HG02981 (cell line): ENCODE data around the gene ACSF3.
"Not testable (repeated sequence)": the region's sequence is repeated elsewhere in the genome, so short reads cannot be mapped to it uniquely, and the experiment has no call there.

Experiments used
- ATAC-seq: cut with Tn5 transposase; IDR thresholded peaks from one replicate; pipeline ENCODE4 v1.9.1; 2021; ENCODE audit warnings: mild to moderate bottlenecking, moderate library complexity; ENCODE audit not compliant: unreplicated experiment

The ACSF3 gene

DNA sequence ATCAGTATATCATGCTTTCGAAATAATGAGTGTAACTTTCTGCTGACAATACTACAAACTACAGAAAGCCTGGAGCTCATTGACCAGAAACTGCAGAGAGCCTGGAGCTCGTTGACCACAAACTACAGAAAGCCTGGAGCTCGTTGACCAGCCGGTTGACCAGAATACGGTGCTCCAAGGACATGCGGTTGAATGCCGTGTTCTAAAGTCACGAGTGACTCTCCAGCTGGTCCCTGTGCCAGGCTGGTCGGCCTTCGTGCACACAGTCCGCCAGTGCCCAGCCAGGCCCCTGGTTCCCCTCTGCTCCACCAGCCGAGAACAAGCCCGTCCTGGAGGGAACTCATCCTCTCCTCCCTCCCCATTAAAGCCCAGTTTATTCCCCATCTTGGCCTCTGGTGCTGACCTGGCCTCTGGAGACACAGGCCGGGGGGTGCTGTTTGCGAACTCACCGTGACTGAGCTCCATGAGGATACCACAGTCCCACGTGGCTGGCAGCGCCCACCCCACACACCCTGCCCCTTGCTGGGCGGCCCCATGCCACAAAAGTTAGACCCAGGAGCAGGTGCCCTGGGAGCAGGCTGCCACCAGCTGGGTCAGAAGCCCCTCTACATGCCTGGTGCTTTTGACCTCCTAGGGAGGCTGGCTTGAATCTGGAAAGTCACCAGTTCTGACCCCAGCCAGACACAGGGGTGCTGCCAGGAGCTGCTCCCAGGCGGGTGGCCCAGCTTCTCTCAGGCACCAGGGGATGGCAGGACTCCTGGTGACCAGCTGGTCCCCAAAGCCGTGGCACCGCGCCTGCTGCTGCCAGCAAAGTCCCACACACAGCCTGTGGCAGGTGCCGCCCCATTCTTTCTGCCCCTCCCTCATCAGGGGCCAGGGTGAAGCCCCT lies 62.4 kb downstream of the ACSF3 start:
- no peak for ATAC-seq

DNA sequence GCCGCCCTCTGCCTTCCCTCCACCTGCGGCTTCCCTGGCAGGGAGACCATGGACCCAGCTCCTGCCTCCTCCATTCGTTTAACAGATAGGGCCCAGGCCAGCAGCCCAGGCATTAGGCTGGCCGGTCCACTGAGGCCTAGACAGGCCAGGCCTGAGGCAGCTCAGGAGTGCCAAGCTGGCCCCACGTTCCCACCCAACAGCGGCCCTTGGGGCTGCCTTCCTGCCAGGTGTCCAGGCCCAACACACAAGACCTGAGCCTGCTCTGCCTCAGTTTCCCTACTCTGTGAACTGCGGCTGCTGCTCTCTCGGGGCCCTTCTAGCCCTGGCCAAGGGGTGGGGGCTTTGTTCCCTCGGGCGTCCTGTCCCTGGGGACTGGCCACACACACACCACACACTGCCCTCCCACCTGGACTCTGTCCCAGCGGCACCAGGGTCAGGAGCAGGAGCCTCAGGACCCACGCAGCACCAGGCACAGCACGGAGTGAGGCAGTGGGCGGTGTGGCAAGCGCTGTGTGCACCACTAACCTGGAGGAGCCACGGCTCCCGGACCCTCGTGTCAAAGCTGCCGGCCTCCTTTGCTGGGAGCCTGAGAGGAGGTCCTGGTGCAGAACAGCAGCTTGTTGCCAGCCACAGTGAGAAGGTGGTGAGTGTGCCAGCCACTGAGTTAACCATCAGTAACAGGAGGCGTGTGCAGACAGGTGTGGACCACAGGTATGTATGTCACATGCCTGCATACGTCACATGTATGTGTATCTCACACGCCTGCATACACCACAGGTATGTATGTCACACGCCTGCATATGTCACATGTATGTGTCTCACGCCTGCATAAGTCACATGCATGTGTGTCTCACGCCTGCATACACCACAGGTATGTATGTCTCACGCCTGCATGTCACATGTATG lies 63.3 kb downstream of the ACSF3 start:
- no peak for ATAC-seq

DNA sequence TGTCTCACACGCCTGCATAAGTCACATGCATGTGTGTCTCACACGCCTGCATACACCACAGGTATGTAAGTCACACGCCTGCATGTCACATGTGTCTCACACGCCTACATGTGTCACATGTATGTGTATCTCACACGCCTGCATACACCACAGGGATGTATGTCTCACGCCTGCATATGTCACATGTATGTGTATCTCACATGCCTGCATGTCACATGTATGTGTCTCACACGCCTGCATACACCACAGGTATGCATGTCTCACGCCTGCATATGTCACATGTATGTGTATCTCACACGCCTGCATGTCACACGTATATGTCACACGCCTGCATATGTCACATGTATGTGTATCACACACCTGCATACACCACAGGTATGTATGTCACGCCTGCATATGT lies 64.1 kb downstream of the ACSF3 start:
- no peak for ATAC-seq

DNA sequence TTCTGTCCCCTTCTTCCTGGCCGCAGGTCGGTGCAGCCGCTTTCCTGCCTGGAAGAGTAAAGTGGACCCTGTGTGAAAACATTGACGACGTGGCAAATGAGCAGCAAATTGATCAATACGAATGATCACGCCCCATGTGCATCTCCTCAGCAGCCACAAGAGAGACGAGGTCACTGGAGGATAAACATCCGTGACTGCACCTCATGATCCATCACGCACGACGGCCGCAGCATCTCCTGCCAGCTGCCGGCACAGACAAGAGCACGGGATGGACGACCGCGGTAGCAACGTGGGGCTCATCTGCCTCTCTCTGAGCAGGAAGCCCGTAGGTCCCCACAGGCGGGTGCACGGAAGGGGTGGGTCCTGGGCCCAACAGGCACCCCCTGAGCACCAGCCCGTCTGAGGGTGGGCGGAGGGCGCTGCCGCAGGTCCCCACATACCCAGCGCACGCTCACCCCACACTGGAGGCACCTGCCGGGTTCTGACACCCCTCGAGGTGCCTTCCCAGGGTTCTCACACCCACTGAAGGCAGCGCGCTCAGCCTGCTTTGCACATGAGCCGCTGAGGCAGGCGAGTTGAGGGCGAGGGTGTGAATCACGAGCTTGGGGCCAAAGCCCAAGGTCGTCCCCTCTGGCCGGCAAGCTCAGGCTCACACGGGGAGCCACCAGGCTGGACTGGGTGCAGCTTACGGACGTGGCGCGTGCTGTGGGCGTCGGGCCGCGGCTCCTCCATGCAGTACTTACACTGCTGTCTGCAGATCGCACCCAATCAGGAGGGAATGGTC lies 65.6 kb downstream of the ACSF3 start:
- ATAC-seq, result no peak

DNA sequence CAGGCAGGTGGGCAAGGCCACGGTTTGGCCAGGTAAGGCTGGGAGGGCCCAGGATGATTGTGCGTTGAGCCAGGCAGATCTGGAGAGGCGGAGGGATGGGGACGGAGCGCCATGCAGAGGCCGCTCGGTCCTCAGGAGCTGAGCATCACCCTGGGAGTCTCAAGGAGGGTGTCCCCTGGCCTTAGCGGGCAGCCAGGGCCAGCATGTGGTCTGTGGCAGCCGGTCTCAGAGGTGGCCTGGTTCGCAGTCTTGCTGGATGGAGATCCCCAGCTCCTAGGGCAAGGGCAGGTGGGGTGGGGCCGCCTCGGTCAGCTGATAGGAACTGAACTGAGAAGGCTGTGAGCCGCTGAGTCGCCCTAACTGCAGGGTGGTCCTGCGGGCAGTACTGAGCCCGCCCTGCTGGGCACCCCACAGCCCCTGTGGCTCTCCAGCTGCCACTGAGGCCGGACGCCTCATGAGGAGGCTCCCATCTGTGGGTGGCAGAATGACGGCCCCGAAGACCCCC lies 66.2 kb downstream of the ACSF3 start:
- no peak for ATAC-seq

DNA sequence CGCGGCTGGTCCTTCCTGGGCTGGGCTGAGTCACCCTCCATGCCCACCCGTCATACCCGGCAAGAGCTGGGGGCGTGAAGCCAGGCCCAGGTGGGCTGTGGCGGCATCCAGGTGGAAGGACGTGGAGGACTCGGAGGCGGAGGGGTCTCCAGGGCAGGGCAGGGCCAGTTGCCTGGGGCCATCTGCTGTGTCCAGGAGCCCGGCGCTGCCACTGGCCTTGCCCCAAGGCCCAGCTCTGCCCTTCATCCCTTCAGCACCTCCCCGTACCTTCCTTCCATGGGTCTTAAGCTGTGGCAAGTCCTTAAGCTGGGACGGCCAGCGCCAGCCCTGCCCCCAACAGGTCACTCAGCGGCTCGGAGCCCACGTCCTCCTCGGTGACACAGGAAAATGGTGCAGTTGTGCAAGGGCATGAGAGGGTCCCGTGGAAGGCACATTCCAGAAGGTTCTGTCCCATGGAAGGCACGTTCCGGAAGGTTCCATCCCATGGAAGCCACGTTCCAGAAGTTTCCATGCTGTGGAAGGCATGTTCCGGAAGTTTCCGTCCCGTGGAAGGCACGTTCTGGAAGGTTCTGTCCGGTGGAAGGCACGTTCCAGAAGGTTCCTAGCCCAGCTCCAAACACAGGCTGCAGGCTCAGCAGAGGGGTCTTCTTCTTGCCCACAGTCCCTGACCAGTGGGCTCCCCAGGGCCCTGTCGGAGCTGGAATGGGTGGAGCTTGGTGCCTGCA lies 67.5 kb downstream of the ACSF3 start:
- no peak for ATAC-seq

DNA sequence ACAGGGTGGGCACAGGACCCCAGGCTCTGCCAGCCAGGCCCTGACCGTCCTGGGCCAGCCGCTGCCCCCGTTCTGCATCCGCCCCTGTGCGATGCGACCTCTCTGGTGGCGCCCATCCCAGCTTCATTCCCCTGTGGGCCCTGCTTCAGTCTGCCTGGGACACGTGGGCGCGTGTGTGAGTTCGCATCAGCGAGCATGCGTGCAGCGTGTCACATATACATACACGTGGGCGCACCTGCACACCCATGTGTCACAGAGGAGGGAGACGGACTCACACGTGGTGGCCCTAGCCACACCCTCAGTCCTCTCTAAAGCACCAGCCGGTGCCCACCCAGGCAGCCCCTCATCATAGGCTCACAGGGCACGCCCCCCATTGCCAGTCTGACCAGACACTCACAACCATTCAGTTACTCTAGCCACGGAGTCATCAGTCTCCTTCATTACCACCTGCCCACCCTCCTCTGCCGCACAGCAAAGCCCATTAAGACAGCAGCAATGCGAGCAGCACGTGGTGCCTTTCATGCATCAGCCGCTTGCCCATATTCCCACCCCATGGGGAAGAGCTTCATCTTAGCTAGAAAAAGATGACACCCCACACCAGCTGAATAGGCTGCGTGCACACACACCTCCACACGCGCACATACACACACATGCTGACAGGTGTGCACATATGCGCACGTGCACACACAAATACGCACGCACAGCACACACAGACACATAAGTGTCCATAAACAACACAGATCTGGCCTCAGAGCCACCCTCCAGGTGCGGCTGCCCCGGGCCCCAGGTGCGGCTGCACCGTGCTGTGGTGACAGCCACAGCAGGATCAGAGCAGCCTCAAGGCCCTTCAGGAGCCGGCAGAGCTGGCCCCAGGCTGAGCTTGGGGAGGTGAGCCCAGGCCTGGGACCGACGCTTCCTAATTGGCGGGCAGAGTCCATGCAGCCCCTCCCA lies 68.4 kb downstream of the ACSF3 start:
- no peak for ATAC-seq

DNA sequence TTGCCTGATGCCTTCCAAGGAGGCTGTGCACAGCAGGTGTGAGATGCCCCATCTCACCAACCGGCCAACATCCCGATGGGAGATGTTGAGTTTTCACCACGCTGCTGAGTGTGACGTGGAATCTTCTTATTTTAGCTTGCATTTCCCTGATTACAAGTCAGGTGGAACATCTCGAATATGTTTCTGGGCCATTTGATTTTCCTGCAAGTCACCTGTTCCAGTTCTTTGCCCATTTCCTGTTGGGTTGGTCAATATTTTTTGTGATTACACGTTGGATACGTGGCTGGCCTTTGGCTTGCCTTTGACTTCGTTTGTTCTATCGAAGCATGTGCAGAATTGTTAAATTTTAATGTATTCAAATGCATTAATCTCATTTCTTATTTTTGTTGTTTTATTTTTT lies 69.6 kb downstream of the ACSF3 start:
- no peak for ATAC-seq

DNA sequence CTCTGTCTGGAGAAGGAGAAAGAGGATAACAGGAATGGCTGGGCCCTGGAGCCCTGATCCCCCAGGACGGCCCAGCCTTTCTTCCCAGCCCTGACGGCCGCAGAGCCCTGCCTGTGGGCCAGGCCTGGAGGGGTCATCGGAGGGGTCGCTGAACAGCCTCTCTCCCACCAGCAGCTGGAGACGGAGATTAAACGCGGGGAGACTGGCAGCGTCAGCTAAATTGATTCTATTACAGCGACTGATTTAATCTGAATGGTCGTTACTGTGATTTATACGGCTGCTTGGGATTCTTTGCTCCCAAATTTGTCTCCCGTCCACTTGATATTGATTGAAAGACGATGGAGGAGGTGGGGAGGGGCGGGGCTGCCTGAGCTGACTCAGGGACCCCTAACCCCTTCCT lies 70.8 kb downstream of the ACSF3 start:
- ATAC-seq, result no peak

DNA sequence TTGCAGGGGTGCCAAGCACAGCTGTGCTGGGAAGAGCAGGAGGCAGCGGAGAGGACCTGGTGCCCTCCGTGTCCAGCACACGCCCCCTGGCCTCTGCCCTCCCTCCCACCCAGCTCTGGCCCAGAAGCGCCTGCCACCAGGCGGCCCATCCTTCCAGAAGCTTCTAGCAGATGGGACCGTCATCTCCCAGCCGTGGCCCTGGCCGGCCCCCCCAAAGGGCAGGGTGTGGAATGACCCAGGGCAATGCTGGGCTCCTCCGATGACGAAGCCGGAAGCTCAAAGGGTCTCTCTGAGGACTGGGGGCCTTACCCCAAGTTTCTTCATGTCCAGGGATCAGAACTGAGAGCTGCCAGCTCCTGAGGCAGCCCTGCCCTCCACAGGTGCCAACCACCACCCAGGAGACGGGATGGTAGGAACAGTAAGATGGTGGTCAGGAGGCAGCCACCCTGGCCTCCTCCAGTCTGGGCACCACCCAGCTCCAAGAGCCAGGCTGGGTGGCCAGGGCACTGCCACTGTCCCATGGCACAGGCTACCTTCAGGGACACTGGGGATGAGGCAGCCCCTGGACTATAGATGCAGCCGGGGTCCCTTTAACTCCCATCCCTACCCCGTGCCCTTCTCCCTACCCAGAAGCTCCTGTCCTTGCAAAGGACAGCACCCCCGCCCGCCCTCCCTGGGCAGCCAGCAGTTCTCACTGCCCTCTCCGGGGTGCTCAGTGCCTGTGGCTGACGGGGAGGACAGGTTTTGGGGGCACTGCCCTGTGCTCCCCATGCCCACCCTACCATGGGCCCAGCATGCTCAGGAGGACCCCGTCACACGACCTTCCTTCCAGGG lies 71.4 kb downstream of the ACSF3 start:
- no peak for ATAC-seq

DNA sequence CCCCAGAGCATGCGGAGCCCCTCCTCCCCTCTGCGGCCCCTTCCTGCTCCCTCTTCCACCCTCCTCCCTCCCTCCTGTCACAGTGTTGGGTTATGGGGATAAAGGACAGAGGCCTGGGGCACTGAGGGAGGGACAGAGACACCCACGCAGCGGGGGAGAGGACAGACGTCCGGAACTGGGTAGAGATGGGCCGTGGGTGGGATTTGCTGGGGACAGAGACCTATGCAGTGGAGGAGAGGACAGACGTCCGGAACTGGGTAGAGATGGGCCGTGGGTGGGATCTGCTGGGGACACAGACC lies 72.0 kb downstream of the ACSF3 start:
- not testable (repeated sequence) for ATAC-seq

DNA sequence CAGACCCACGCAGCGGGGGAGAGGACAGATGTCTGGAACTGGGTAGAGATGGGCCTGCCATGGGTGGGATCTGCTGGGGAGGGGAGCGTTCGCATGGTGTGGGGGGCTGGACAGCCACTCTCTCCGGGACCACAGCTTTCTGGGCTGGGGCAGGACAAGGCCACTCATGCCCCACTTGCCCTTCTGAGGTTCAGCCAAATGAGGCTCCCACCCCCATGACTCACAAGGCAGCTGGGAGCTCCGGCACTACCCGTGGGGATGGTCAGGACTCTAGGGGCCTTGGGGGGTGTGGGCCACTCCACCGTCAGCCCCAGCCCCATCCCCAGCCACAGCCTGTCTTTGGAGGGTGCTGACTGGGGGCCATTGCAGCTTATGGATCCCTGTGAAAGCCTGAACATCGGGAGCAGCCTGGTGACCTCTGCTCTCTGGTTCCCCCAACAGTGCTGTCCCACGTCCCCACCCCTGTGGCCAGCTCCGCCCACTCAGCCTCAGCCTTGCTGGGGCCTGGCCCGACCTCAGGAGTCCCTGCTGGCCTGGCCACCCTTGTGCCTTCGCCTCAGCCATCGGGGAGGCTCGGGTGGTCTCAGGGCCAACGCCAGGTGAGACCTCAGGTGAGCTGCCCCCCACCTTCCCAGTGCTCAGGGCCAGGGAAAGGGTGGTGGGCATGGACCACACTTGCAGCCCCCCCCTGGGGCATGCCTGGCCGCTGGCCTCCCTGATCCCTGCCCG lies 73.2 kb downstream of the ACSF3 start:
- no peak for ATAC-seq

DNA sequence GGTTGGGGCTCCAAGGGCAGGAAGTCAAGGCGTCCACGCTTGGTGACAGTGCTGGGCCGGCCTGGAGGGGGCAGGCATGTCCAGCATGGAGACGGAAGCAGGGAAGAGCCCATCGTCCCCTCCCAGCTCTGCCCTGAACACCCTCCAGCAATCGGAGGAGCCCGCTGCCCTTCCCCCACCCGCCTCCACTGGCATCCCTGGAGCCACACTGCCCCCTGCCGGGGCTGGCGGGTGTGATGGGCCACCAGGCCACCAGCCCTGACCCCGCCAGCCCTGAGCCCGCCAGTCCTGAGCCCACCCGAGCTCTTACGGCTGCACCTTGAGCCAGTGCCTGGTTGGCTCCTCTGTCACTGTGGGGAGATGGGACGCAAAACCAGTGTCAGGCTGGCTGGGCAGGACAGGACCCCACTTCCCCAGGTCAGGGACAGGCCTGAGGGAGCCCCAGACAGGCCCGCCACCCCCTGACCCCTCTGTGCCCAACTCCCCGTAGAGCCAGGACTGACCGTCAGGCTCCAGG lies 73.8 kb downstream of the ACSF3 start:
- no peak for ATAC-seq

DNA sequence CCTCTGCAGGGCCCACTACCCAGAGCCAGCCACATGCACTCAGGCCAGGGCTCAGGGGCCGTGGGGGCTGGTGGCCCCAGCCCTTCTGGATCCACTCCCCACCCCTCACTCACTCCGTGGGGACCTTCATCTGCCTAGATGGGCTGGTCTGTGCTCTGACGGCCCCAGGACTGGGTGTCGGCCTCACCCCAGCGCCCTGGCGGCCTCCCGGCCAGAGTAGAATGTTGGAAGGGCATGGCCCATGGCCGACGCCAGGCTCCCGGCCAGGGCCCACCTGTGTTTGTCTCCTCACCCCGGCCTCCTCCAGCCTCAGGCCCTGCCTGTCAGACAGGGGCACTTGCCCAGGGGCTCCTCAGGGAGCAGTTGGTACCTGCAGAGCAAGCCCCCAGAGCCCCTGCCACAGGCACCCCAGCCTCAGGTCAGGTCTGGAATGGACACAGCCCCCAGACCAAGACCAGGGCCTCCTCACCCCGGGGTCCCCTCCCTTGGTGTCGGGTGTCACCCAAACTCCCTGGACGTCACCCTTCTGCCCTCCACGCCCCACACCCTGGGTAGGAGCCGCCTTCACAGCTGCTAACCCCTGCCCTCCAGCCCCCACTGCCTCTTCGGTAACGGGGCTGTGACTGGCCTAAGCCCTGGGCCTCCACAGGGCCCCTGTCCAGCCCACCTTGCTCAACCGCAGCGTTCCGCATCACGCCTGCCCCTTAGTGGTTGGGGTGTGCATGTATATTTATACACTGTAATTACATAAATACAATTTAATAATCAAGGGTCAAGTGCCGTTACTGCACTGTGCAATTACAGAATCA lies 74.9 kb downstream of the ACSF3 start:
- ATAC-seq, result no peak

DNA sequence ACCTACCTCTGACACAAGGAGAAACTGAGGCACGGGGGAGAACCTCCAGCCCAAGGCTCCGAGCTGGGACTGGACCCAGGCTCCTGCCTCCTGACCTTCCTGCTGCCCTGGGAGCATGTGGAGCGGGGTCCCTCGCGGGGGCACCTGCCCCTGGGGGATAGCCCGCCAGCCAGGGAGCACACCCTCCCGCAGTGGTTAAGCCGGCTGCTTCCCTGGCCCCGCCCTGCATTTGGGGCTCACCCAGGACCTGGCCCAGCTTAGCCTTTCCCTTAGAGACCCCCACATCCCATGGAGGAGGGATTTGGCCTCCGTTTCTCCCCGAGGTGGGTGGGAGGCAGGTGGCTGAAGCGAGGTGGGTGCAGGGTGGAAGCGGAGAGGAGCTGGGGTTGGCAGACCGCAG lies 76.1 kb downstream of the ACSF3 start:
- ATAC-seq, result no peak

DNA sequence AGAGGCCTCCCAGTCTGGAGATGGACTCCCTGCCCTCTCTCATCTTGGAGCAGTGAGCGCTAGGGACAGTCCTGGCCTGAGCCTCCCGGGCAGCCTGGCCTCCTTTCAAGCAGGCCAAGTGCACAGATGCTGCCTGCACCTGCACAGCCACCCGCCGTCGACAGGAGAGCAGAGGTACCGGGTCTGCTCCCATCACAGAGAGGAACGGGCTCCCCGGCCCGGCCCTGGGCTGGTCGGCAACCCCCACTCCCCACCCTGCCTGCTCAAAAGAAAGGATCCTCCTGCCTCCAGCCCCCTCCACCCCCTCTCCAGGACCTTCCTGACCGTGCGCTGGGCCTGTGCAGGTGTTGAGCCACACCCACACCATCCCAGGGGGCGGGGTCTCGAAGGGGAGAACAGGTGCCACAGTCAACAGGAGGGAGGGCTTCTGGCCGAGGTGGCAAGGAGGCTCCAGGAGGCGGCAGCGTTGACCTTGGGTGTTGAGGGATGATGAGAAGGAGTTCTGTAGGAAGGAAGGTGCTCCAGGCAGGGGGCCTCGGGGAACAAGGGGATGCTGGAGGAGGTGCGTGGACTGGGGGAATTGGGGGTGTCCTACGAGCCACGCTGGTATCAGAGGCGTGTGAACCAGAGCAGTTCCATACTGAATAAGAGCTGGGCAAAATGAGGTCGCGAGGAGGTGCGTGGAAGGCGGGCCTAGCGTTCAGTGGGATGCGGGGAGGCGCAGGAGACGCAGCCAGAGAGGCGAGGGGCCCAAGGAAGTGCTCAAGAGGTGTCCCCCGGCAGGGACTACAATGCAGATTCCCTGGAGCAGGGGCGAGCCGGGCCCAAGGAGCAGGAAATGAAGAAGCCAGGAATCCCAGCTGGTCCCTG lies 76.9 kb downstream of the ACSF3 start:
- no peak for ATAC-seq
